Right lobe of liver (tissue), 6 donors: ENCODE measurements around the gene ZNF326. TPM values are rescaled to one million over a fixed set of nuclear protein-coding genes. Genes with fewer than 3 reads are reported as not detected.

Source experiments
- ATAC-seq, 4 donors: fragments of 200-7000 bp; cut with Tn5 transposase; one replicate each; pipeline ENCODE4 v1.9.1; 2020; ENCODE audit warnings: mild to moderate bottlenecking in 4 of 4, moderate library complexity in 4 of 4
- DNase-seq, 3 donors: peaks; one replicate each; pipeline ENCODE4 v3.0.0-alpha.2; 2020
- H3K27ac ChIP-seq, 3 donors: fragments of 200-600 bp; one replicate each; pipeline ENCODE4 v1.8.0; 2022
- H3K27me3 ChIP-seq, 2 donors: fragments of 200-600 bp; one replicate each; pipeline ENCODE4 v1.8.0; 2022
- H3K36me3 ChIP-seq, 4 donors: fragments of 200-600 bp; sonication (generic) in 1 of 4; one replicate each; pipeline versions ENCODE4 v1.5.1 to v1.8.0; 2017 to 2022; ENCODE audit warnings: control low read depth in 1 of 4
- H3K4me1 ChIP-seq, 4 donors: fragments of 200-600 bp; sonication (generic) in 1 of 4; one replicate each; pipeline versions ENCODE4 v1.5.1 to v1.8.0; 2017 to 2022; ENCODE audit warnings: control low read depth in 1 of 4
- H3K4me3 ChIP-seq, 3 donors: fragments of 200-600 bp; one replicate each; pipeline ENCODE4 v1.8.0; 2022
- H3K9me3 ChIP-seq, 4 donors: fragments of 200-600 bp; sonication (generic) in 1 of 4; one replicate each; pipeline versions ENCODE4 v1.5.1 to v1.8.0; 2017 to 2022; ENCODE audit warnings: control low read depth in 1 of 4
- CTCF ChIP-seq, 4 donors: fragments of 200-600 bp in 3 of 4; fragments of 450-650 bp in 1 of 4; IDR thresholded peaks; one replicate each; pipeline versions ENCODE4 v1.5.1 to v1.8.0; 2016 to 2022; ENCODE audit warnings: antibody characterized with exemption in 4 of 4, mild to moderate bottlenecking in 2 of 4
- POLR2A ChIP-seq: fragments of 450-650 bp; IDR thresholded peaks from one replicate; pipeline ENCODE4 v1.6.1; 2017; ENCODE audit warnings: antibody characterized with exemption, mild to moderate bottlenecking
- WGBS: methylation state at CpG from one replicate; pipeline ENCODE4 v1.1.6; 2018; ENCODE audit warnings: low coverage, low lambda C conversion rate; ENCODE audit not compliant: insufficient coverage; ENCODE audit errors: missing lambda C conversion rate; 5-methylcytosine and 5-hydroxymethylcytosine counted together
- intact Hi-C, 2 donors: fragments of 100-400 bp; cut with DNase I; formaldehyde crosslinking; loops; one replicate each; pipeline versions ENCODE4 v1.11.2 to v1.14.1; 2022
- total RNA-seq, 6 experiments: library from RNA; depleted of rRNA in 2 of 6; stranded (reverse); fragments of >200 nt in 2 of 6; fragmentation: NEBNext Ultra II Directional in 3 of 6; extraction: Animal tissue kit (Norgen Biotek cat#: 25700) in 3 of 6; gene quantifications; one replicate each; pipeline versions ENCODE4 v1.1.0 to v1.2.4, GENCODE V29; 2016 to 2023
- donor health status: DM: no; HTN: yes; CAD: no.
- donor health status: DM: no; HTN: no; CAD: no.
- donor health status: DM: no; HTN: no; CAD: no.
- donor health status: DM: no; HTN: yes; CAD: no.
- donor health status: DM: no; HTN: yes; CAD: no.

ZNF326 gene
- total RNA-seq, 6 experiments from 2014 or later, result 9.5 to 13.8 (median 10.5) TPM

GRCh38 chr1:89949991-89950624, 44.8 kb upstream of the ZNF326 start:
- no peak for TF ChIP-seq POLR2A
- Histone ChIP-seq H3K36me3 (no peaks in the 10 kb centered on the region), H3K9me3 (no peaks in the 10 kb centered on the region), H3K27me3 (no peaks in the 10 kb centered on the region), H3K4me1 (peaks cover 0 to 27% (median 12%) of the 10 kb centered on the region in 4 donors), H3K4me3 (no peak overlapping the region), H3K27ac (peak overlapping the region in 2 of 3 donors; percentile 69 to 72)
- DNase-seq (no peak), ATAC-seq (peak; percentile 80 to 91 (median 88))
- intact Hi-C loops, result no loop called here
- WGBS, result 0% methylated on average over 1 of the region's 1 CpG

- Histone ChIP-seq H3K27ac (peak overlapping the region in 2 of 3 donors; percentile 69 to 72), H3K4me1 (peaks cover 0 to 27% (median 12%) of the 10 kb centered on the region in 4 donors), H3K36me3 (no peaks in the 10 kb centered on the region), H3K9me3 (no peaks in the 10 kb centered on the region), H3K4me3 (no peak overlapping the region), H3K27me3 (no peaks in the 10 kb centered on the region)
- DNase-seq (no peak), ATAC-seq (peak in 3 of 4 donors; percentile 28 to 42 (median 37))
- TF ChIP-seq POLR2A (no peak), CTCF (IDR thresholded peaks at IDR 0.05) (no peak)
- WGBS, result 75% methylated on average over 2 of the region's 2 CpGs
- intact Hi-C loops, result no loop called here
Observed at GRCh38 chr1:89950703-89951102, 44.2 kb upstream of the ZNF326 start.

GRCh38 chr1:89951766-89952604, 42.9 kb upstream of the ZNF326 start:
- TF ChIP-seq CTCF (IDR thresholded peaks at IDR 0.05) (no peak), POLR2A (no peak)
- WGBS, result 96% methylated on average over 5 of the region's 5 CpGs

GRCh38 chr1:89952605-89953130, 42.2 kb upstream of the ZNF326 start:
- WGBS, result 100% methylated on average over 2 of the region's 2 CpGs
- H3K4me3 ChIP-seq, result no peak overlapping the region
- no peaks in the 10 kb centered on the region for H3K36me3 ChIP-seq
- H3K27ac ChIP-seq, result no peak overlapping the region
- TF ChIP-seq CTCF (IDR thresholded peaks at IDR 0.05) (no peak), POLR2A (no peak)
- intact Hi-C loops, result no loop called here
- no peak for ATAC-seq
- H3K27me3 ChIP-seq, result no peaks in the 10 kb centered on the region
- peaks cover 0 to 27% (median 12%) of the 10 kb centered on the region in 4 donors for H3K4me1 ChIP-seq
- no peak for DNase-seq
- H3K9me3 ChIP-seq, result no peaks in the 10 kb centered on the region

More at GRCh38 chr1:89951766-89952604, 42.9 kb upstream of the ZNF326 start:
- intact Hi-C loops, result no loop called here
- Histone ChIP-seq H3K27ac (no peak overlapping the region), H3K9me3 (no peaks in the 10 kb centered on the region), H3K4me1 (peaks cover 0 to 27% (median 12%) of the 10 kb centered on the region in 4 donors), H3K36me3 (no peaks in the 10 kb centered on the region), H3K27me3 (no peaks in the 10 kb centered on the region), H3K4me3 (no peak overlapping the region)
- ATAC-seq, result no peak
- DNase-seq, result no peak
